GM23248 (cell line): ENCODE data around the gene DOK4. TPM values are rescaled to one million over a fixed set of nuclear protein-coding genes. Genes with fewer than 3 reads are reported as not detected.

ENCODE experiments used
- DNase-seq: peaks from one replicate; pipeline ENCODE4 v3.0.0-alpha.2; 2015
- H2AFZ ChIP-seq: fragments of 200-600 bp; sonication (generic); 2 replicates; pipeline ENCODE4 v1.6.1; 2016; ENCODE audit warnings: antibody characterized with exemption
- H3F3A ChIP-seq: fragments of 200-600 bp; sonication (generic); 2 replicates; pipeline ENCODE4 v1.6.1; 2016; ENCODE audit warnings: mild to moderate bottlenecking, antibody characterized with exemption, mixed run types; ENCODE audit not compliant: insufficient read depth
- H3K27ac ChIP-seq: fragments of 200-600 bp; sonication (generic); 2 replicates; pipeline ENCODE4 v1.5.1; 2016; ENCODE audit warnings: mild to moderate bottlenecking
- H3K27me3 ChIP-seq: fragments of 200-600 bp; sonication (generic); replicated peaks from 2 replicates; pipeline ENCODE4 v1.6.1; 2016; ENCODE audit warnings: mild to moderate bottlenecking; ENCODE audit not compliant: insufficient read depth
- H3K36me3 ChIP-seq: fragments of 200-600 bp; sonication (generic); 2 replicates; pipeline ENCODE4 v1.6.1; 2016; ENCODE audit warnings: low read depth, mild to moderate bottlenecking
- H3K4me1 ChIP-seq: fragments of 200-600 bp; sonication (generic); 2 replicates; pipeline ENCODE4 v1.6.1; 2016; ENCODE audit warnings: mild to moderate bottlenecking; ENCODE audit not compliant: insufficient read depth
- H3K4me2 ChIP-seq: fragments of 200-600 bp; sonication (generic); one replicate; pipeline ENCODE4 v1.6.1; 2016; ENCODE audit warnings: mild to moderate bottlenecking; ENCODE audit not compliant: unreplicated experiment
- H3K4me3 ChIP-seq: fragments of 200-600 bp; sonication (generic); 2 replicates; pipeline ENCODE4 v1.5.1; 2016; ENCODE audit warnings: mild to moderate bottlenecking
- H3K79me2 ChIP-seq: fragments of 200-600 bp; sonication (generic); 2 replicates; pipeline ENCODE4 v1.6.1; 2016; ENCODE audit warnings: mild to moderate bottlenecking; ENCODE audit not compliant: insufficient read depth
- H3K9ac ChIP-seq: fragments of 200-600 bp; sonication (generic); 2 replicates; pipeline ENCODE4 v1.6.1; 2016; ENCODE audit warnings: mild to moderate bottlenecking
- H3K9me2 ChIP-seq: fragments of 200-600 bp; sonication (generic); 2 replicates; pipeline ENCODE4 v1.6.1; 2016; ENCODE audit warnings: mixed run types, mild to moderate bottlenecking, moderate library complexity; ENCODE audit not compliant: insufficient read depth
- H3K9me3 ChIP-seq: fragments of 200-600 bp; sonication (generic); one replicate; pipeline ENCODE4 v1.6.1; 2017; ENCODE audit warnings: low read depth
- H4K20me1 ChIP-seq: fragments of 200-600 bp; sonication (generic); 2 replicates; pipeline ENCODE4 v1.6.0; 2016; ENCODE audit not compliant: insufficient read depth
- EZH2 ChIP-seq: fragments of 200-600 bp; sonication (generic); IDR thresholded peaks from 2 replicates; pipeline ENCODE4 v1.6.1; 2018; ENCODE audit warnings: antibody characterized with exemption, mild to moderate bottlenecking; ENCODE audit not compliant: insufficient read depth, poor library complexity, severe bottlenecking
- EZH2phosphoT487 ChIP-seq: fragments of 200-600 bp; sonication (generic); IDR thresholded peaks from 2 replicates; pipeline ENCODE4 v1.6.1; 2018; ENCODE audit warnings: antibody characterized with exemption, moderate library complexity, mild to moderate bottlenecking, low read depth; ENCODE audit not compliant: insufficient read depth
- WGBS, 2 experiments: methylation state at CpG; one replicate each; pipeline ENCODE4 v1.1.6; 2015 to 2017; ENCODE audit warnings: low lambda C conversion rate in 2 of 2, low coverage in 1 of 2; ENCODE audit errors: missing lambda C conversion rate in 2 of 2; 5-methylcytosine and 5-hydroxymethylcytosine counted together
- in situ Hi-C: fragments of 300-500 bp; cut with MboI; formaldehyde crosslinking; loops from 2 replicates; pipeline ENCODE4 v1.15.0; 2020
- polyA plus RNA-seq: library from polyadenylated mRNA; unstranded; fragments of >200 nt; fragmentation: Nextera tagmentation; extraction: Ambion mirVana; gene quantifications from 2 replicates; pipeline ENCODE4 v1.2.1, GENCODE V29; 2016
- total RNA-seq: library from RNA; depleted of rRNA; stranded (reverse); fragments of >200 nt; shearing (Covaris generic); gene quantifications from 2 replicates; pipeline ENCODE4 v1.2.3, GENCODE V29; 2014

The DOK4 gene
- total and polyA plus RNA-seq, 2 experiments from 2014 or later: 44.6 to 60.5 TPM

DNA sequence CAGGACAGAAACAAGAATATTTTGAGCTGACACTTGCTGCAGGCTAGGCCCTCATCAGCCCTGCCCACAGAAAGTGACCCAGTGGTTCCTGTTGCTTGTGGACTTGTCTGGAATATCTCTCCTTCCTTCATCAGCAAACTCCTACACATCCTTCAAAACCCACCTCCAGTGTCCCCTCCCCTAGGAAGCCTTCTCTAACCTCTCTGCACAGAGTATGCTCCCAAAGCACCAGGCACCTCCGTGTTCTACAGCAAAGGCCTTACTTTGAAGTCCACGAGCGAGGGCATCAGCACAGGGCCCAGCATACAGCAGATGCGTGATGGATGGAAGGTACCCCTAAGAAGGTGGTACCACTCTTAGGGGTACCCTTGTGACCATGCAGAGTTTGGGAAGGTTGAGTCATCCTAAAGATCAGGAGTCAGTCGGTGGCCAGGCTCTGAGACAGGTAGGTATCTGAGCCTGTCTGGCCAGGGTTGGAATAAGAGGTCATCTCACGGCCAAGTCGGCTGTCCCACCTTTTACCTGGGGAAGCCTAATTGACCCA, 48.1 kb upstream of the DOK4 start:
- no peak overlapping the region for H2AFZ ChIP-seq
- TF ChIP-seq EZH2phosphoT487 (no peak), EZH2 (no peak)
- H3K9ac ChIP-seq: no peak overlapping the region
- H3K4me2 ChIP-seq: no peak overlapping the region
- H3K4me3 ChIP-seq: no peak overlapping the region
- no peak overlapping the region for H3K27ac ChIP-seq
- 0 out of 2 replicates have a peak, but pooled peaks cover 7% of the 10 kb centered on the region for H3F3A ChIP-seq
- no peak for DNase-seq
- 93 to 98% methylated on average over 7 of the region's 7 CpGs for WGBS, 2 experiments
- peaks cover 14% of the 10 kb centered on the region for H3K4me1 ChIP-seq
- in situ Hi-C loops: no loop called here
- H3K9me3 ChIP-seq: no peaks in the 10 kb centered on the region
- H4K20me1 ChIP-seq: no peaks in the 10 kb centered on the region
- no peaks in the 10 kb centered on the region for H3K9me2 ChIP-seq
- no peaks in the 10 kb centered on the region for H3K27me3 ChIP-seq
- peaks cover 4% of the 10 kb centered on the region; the same call in 1 of the 2 replicates for H3K79me2 ChIP-seq
- H3K36me3 ChIP-seq: no peaks in the 10 kb centered on the region

DNA sequence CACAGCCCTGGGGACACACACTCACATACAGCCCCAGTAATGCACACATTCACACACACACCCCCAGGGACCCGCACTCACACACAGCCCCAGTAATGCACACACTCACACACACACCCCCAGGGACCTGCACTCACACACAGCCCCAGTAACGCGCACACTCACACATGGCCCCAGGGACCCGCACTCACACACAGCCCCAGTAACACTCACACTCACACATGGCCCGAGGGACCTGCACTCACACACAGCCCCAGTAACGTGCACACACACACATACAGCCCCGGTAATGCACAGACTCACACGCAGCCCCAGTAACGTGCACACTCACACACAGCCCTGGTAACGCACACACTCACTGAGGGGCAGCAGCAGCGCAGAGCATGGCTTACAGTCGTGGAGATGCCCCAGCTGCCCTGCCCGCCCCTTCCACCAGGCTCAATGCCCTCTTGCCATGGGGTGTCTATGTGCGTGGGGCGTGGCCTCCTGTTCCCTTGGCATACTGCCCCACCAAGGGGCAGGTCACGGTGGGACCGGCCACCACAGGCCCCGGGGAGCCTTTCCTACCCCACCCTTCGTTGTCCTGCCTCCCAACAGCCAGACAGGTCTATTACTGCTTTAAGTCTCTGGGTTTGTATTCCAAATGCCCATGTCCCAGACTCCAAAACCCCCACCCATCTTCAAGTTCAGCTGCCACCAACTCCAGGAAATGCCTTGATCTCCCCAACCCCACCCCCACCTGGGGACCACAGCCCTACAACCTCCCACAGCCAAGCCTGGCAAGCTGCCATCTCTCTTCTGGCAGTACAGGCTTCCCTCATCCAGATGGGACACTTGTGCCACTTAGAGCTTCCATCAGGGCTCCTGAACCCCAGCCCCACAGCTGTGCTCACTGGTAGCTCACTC, 47.4 kb upstream of the DOK4 start:
- no peaks in the 10 kb centered on the region for H3K9me2 ChIP-seq
- peaks cover 14% of the 10 kb centered on the region for H3K4me1 ChIP-seq
- no peak overlapping the region for H3K9ac ChIP-seq
- H3K36me3 ChIP-seq: no peaks in the 10 kb centered on the region
- peak; percentile 21 for DNase-seq
- in situ Hi-C loops: no loop called here
- H3K9me3 ChIP-seq: no peaks in the 10 kb centered on the region
- WGBS, 2 experiments: 38 to 41% methylated on average over 16 to 19 of the region's 19 CpGs
- 0 out of 2 replicates have a peak, but pooled peaks cover 7% of the 10 kb centered on the region for H3F3A ChIP-seq
- H3K27me3 ChIP-seq: no peaks in the 10 kb centered on the region
- H4K20me1 ChIP-seq: no peaks in the 10 kb centered on the region
- H3K4me2 ChIP-seq: no peak overlapping the region
- H3K4me3 ChIP-seq: no peak overlapping the region
- H3K79me2 ChIP-seq: peaks cover 4% of the 10 kb centered on the region; the same call in 1 of the 2 replicates
- H3K27ac ChIP-seq: no peak overlapping the region
- TF ChIP-seq EZH2phosphoT487 (no peak), EZH2 (no peak)
- no peak overlapping the region for H2AFZ ChIP-seq

DNA sequence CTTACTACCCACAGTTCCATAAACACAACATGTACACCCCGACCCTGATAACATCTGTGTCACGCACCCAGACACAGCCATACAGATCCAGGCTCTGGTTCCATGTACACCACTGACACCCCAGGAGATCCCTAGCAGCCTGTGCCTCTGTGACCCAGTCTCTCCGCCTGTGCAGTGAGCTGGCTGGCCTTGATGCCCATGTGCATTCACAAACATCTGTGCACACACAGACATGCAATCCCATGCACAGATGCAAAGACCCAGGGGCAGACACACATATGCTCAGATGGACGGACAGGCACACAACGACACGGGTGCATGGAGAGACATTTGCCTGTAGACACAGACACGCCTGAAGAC, 46.0 kb upstream of the DOK4 start:
- in situ Hi-C loops: no loop called here
- H3K9ac ChIP-seq: no peak overlapping the region

DNA sequence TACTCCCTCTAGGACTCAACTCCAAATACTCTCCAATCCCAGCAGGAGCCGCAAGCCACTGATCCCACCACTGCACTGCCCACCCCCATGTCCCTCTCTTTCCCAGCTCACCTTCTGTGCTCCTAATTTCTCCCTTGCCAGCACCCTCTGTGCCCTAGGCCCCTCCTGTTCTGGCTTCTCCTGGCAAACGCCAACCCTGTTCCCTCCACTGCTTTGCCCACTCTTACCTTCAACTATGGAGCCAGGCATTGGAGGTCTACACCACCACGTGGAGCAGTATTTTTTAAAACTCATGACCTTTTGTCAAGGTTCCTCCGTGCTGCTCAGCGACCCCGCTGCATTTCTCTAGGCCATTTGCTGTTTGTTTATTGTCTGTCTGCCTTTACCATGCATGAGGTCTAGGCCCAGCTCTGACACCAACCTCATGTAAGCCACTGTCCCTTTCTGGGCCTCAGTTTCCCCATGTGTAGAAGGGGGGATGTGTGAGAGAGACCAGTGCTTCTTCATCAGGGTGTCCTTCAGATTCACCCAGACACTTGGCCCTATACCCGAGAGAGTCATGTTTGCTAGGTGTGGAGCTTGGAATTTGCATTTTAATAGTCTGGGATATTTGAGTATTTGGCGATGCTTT, 45.5 kb upstream of the DOK4 start:
- no peak overlapping the region for H2AFZ ChIP-seq
- no peaks in the 10 kb centered on the region for H3K27me3 ChIP-seq
- H3K9me2 ChIP-seq: no peaks in the 10 kb centered on the region
- TF ChIP-seq EZH2phosphoT487 (no peak), EZH2 (no peak)
- WGBS, 2 experiments: 78 to 88% methylated on average over 8 of the region's 8 CpGs
- H3K27ac ChIP-seq: no peak overlapping the region
- peaks cover 4% of the 10 kb centered on the region; the same call in 1 of the 2 replicates for H3K79me2 ChIP-seq
- H4K20me1 ChIP-seq: no peaks in the 10 kb centered on the region
- H3K4me3 ChIP-seq: no peak overlapping the region
- H3F3A ChIP-seq: no peaks in the 10 kb centered on the region
- no peak overlapping the region for H3K4me2 ChIP-seq
- H3K9me3 ChIP-seq: no peaks in the 10 kb centered on the region
- H3K9ac ChIP-seq: no peak overlapping the region
- no peak for DNase-seq
- no peaks in the 10 kb centered on the region for H3K36me3 ChIP-seq
- H3K4me1 ChIP-seq: peaks cover 9% of the 10 kb centered on the region
- in situ Hi-C loops: no loop called here

More for the DNA sequence above, 46.0 kb upstream of the DOK4 start:
- Histone ChIP-seq H3K4me3 (no peak overlapping the region), H3F3A (0 out of 2 replicates have a peak, but pooled peaks cover 2% of the 10 kb centered on the region), H2AFZ (no peak overlapping the region), H3K4me2 (no peak overlapping the region), H4K20me1 (no peaks in the 10 kb centered on the region), H3K9me3 (no peaks in the 10 kb centered on the region), H3K79me2 (peaks cover 4% of the 10 kb centered on the region; the same call in 1 of the 2 replicates), H3K36me3 (no peaks in the 10 kb centered on the region), H3K27ac (no peak overlapping the region), H3K9me2 (no peaks in the 10 kb centered on the region), H3K27me3 (no peaks in the 10 kb centered on the region), H3K4me1 (peaks cover 13% of the 10 kb centered on the region)
- DNase-seq: no peak
- TF ChIP-seq EZH2phosphoT487: no peak
- TF ChIP-seq EZH2: no peak
- WGBS, 2 experiments: 75 to 82% methylated on average over 7 of the region's 7 CpGs
